LNCaP clone FGC (cell line): ENCODE measurements around the gene KRT16.
"Not testable (repeated sequence)": the region's sequence is repeated elsewhere in the genome, so short reads cannot be mapped to it uniquely, and the experiment has no call there.

Source experiments
- DNase-seq: peaks from one replicate; pipeline ENCODE4 v3.0.0-alpha.2; 2011; ENCODE audit warnings: low read depth
- H3K4me3 ChIP-seq: 2 replicates; pipeline ENCODE4 v1.5.1; 2011; ENCODE audit warnings: mild to moderate bottlenecking, low read depth, low read length, control low read depth
- CTCF ChIP-seq: IDR thresholded peaks from 2 replicates; pipeline ENCODE4 v1.5.1; 2012; ENCODE audit warnings: mild to moderate bottlenecking; ENCODE audit not compliant: control insufficient read depth, insufficient read depth; ENCODE audit errors: extremely low read depth

Gene KRT16

GRCh38 chr17:41613277-41614082 lies 913 bp upstream of the KRT16 start:
- H3K4me3 ChIP-seq: no peak overlapping the region
- DNase-seq: no peak
- TF ChIP-seq CTCF: no peak

- H3K4me3 ChIP-seq: no peak overlapping the region
- DNase-seq: no peak
- TF ChIP-seq CTCF: no peak
These were observed 1.5 kb downstream of the KRT16 start for GRCh38 chr17:41610965-41611640.

GRCh38 chr17:41610061-41610517 lies 2.5 kb downstream of the KRT16 start:
- not testable (repeated sequence) for DNase-seq, H3K4me3 ChIP-seq

- DNase-seq, H3K4me3 ChIP-seq: not testable (repeated sequence)
These were observed 5.6 kb downstream of the KRT16 start for GRCh38 chr17:41606930-41607329.

GRCh38 chr17:41602524-41602923 lies 10.0 kb downstream of the KRT16 start:
- H3K4me3 ChIP-seq: no peak overlapping the region
- no peak for DNase-seq
- TF ChIP-seq CTCF: no peak

GRCh38 chr17:41600318-41600717 lies 12.2 kb downstream of the KRT16 start:
- DNase-seq: peak; percentile 77
- no peak for TF ChIP-seq CTCF
- H3K4me3 ChIP-seq: peak overlapping the region; percentile 28

- TF ChIP-seq CTCF: no peak
These were observed 12.9 kb downstream of the KRT16 start for GRCh38 chr17:41599680-41600079.

GRCh38 chr17:41595585-41595984 lies 17.0 kb downstream of the KRT16 start:
- H3K4me3 ChIP-seq: no peak overlapping the region
- no peak for DNase-seq
- TF ChIP-seq CTCF: no peak

More at GRCh38 chr17:41599680-41600079, 12.9 kb downstream of the KRT16 start:
- peak overlapping the region; percentile 28 for H3K4me3 ChIP-seq
- no peak for DNase-seq
